ENCODE measurements around the gene FOXN1. TPM values are rescaled to one million over a fixed set of nuclear protein-coding genes. Genes with fewer than 3 reads are reported as not detected.

The FOXN1 gene
- total and polyA plus RNA-seq, 4 donors = not detected

- Histone ChIP-seq H3K36me3 (ENCODE audit: control insufficient read depth in 4 of 4, insufficient read depth in 3 of 4, low read depth in 1 of 4, low read length in 3 of 4) (no peaks in the 10 kb centered on the region), H3K27ac (ENCODE audit: low read depth in 1 of 2, low read length in 2 of 2) (no peak overlapping the region), H3K9ac (ENCODE audit: low read depth in 1 of 2, low read length in 2 of 2) (no peak overlapping the region), H3K4me3 (ENCODE audit: low read depth in 1 of 3, low read length in 3 of 3) (no peak overlapping the region), H3K4me1 (ENCODE audit: control insufficient read depth in 4 of 4, insufficient read depth in 4 of 4, low read length in 3 of 4) (no peaks in the 10 kb centered on the region), H3K27me3 (ENCODE audit: control insufficient read depth in 4 of 4, insufficient read depth in 4 of 4, low read length in 3 of 4) (no peaks in the 10 kb centered on the region), H3K9me3 (ENCODE audit: control insufficient read depth in 4 of 4, low read length in 3 of 4) (no peaks in the 10 kb centered on the region)
- TF ChIP-seq ATF3 (IDR thresholded peaks at IDR 0.05) (no peak), CTCF (IDR thresholded peaks at IDR 0.05; ENCODE audit: low read depth, low read length, missing input control) (no peak), YY1 (IDR thresholded peaks at IDR 0.05) (no peak), ZBTB33 (IDR thresholded peaks at IDR 0.05) (no peak), RAD21 (IDR thresholded peaks at IDR 0.05) (no peak), JUND (IDR thresholded peaks at IDR 0.05) (no peak), FOXA1 (IDR thresholded peaks at IDR 0.05) (no peak), NR2F2 (IDR thresholded peaks at IDR 0.05) (no peak), EGR1 (IDR thresholded peaks at IDR 0.05; ENCODE audit: low read depth in 2 of 2) (no peak), TAF1 (conservative IDR thresholded peaks at IDR 0.05) (no peak), FOXA2 (IDR thresholded peaks at IDR 0.05) (no peak), GABPA (IDR thresholded peaks at IDR 0.05 in 1 of 2, conservative IDR thresholded peaks at IDR 0.05 in 1 of 2) (no peak), HNF4G (IDR thresholded peaks at IDR 0.05) (no peak)
- DNase-seq (ENCODE audit: low spot score) = no peak
- 77% methylated on average over 5 of the region's 5 CpGs for WGBS
Measured at GRCh38 chr17:28519236-28519635, 13.1 kb downstream of the FOXN1 start.

- no peaks in the 10 kb centered on the region for H3K36me3 ChIP-seq (ENCODE audit: control insufficient read depth in 4 of 4, insufficient read depth in 3 of 4, low read depth in 1 of 4, low read length in 3 of 4)
- H3K9ac ChIP-seq (ENCODE audit: low read depth in 1 of 2, low read length in 2 of 2) = no peak overlapping the region
- H3K27ac ChIP-seq (ENCODE audit: low read depth in 1 of 2, low read length in 2 of 2) = no peak overlapping the region
- H3K4me3 ChIP-seq (ENCODE audit: low read depth in 1 of 3, low read length in 3 of 3) = no peak overlapping the region
- no peak for TF ChIP-seq RXRA (IDR thresholded peaks at IDR 0.05)
- TF ChIP-seq REST (IDR thresholded peaks at IDR 0.05) = no peak
- TF ChIP-seq HNF4A (conservative IDR thresholded peaks at IDR 0.05) = no peak
- WGBS = 94% methylated on average over 6 of the region's 6 CpGs
- H3K9me3 ChIP-seq (ENCODE audit: control insufficient read depth in 4 of 4, low read length in 3 of 4) = no peaks in the 10 kb centered on the region
- no peaks in the 10 kb centered on the region for H3K27me3 ChIP-seq (ENCODE audit: control insufficient read depth in 4 of 4, insufficient read depth in 4 of 4, low read length in 3 of 4)
- no peak for DNase-seq (ENCODE audit: low spot score)
- no peaks in the 10 kb centered on the region for H3K4me1 ChIP-seq (ENCODE audit: control insufficient read depth in 4 of 4, insufficient read depth in 4 of 4, low read length in 3 of 4)
Measured at GRCh38 chr17:28520687-28521086, 14.5 kb downstream of the FOXN1 start.
